ENCODE data around the gene TP53INP2. TPM values are rescaled to one million over a fixed set of nuclear protein-coding genes. Genes with fewer than 3 reads are reported as not detected.
"Not testable (repeated sequence)": the region's sequence is repeated elsewhere in the genome, so short reads cannot be mapped to it uniquely, and the experiment has no call there.

TP53INP2 gene
- total and polyA plus RNA-seq, 9 of the 15 experiments (the other 6 are each of a cell fraction or from before 2014, with no cell fraction given): 0.43 to 5.0 (median 1.3) TPM

GRCh38 chr20:34713944-34714515 lies 9.9 kb downstream of the TP53INP2 start:
- not testable (repeated sequence) for BruUV-seq (replicated peaks)
- 65% methylated on average over 10 of the region's 10 CpGs for WGBS (ENCODE audit: insufficient coverage, low coverage, missing lambda C conversion rate)

More at GRCh38 chr20:34713944-34714515, 9.9 kb downstream of the TP53INP2 start:
- peaks cover 32% of the 10 kb centered on the region in 2 experiments for H3K4me1 ChIP-seq (replicated peaks in 1 of 2; ENCODE audit: control insufficient read depth in 2 of 2, insufficient read depth in 2 of 2, low read length in 2 of 2)
- H2AFZ ChIP-seq (ENCODE audit: low read depth, low read length); H3K27me3 ChIP-seq (ENCODE audit: control insufficient read depth in 2 of 2, insufficient read depth in 2 of 2, low read length in 2 of 2); FAIRE-seq; H3K9me1 ChIP-seq (ENCODE audit: control insufficient read depth, insufficient read depth, low read length); H3K9me3 ChIP-seq (replicated peaks; ENCODE audit: control insufficient read depth, insufficient read depth, low read depth, low read length); ATAC-seq; H3K79me2 ChIP-seq (ENCODE audit: control insufficient read depth, insufficient read depth, low read length); H3K4me3 ChIP-seq; DNase-seq (ENCODE audit: extremely low read depth in 1 of 4, low spot score in 3 of 4); in situ Hi-C loops (cut with MboI); H4K20me1 ChIP-seq (replicated peaks; ENCODE audit: control insufficient read depth, insufficient read depth, low read length): not testable (repeated sequence)
- peak overlapping the region; percentile 48; the same call in 2 of the 3 replicates for H3K27ac ChIP-seq (ENCODE audit: extremely low read depth, low read depth, low read length)
- H3K36me3 ChIP-seq (ENCODE audit: control insufficient read depth, insufficient read depth, low read length): peaks cover 13% of the 10 kb centered on the region; the same call in 2 of the 3 replicates
- peak overlapping the region; percentile 44; the same call in 1 of the 2 replicates for H3K4me2 ChIP-seq (ENCODE audit: insufficient read depth, low read length)
- H3K9ac ChIP-seq (ENCODE audit: insufficient read depth in 1 of 2, low read depth in 2 of 2, low read length in 2 of 2): peak overlapping the region in 1 of 2 experiments; percentile 24; a peak in 1 of 4 replicates
- POLR2A ChIA-PET: interaction anchor here (0.6 to 1.6 kb wide), 15 partner anchors 8 to 1032 kb away, joined by 3 to 7 read pairs (median 3); partner anchors contain the start of genes DYNLRB1 and TP53INP2
- intact Hi-C loops (cut with micrococcal nuclease): loop anchor here (5.0 kb wide), 1 partner anchor 53 kb away; no protein-coding TSS in a partner anchor
- TF ChIP-seq ZBTB33 (CRISPR knock-in tag; IDR thresholded peaks at IDR 0.05) (peak; percentile 90), SUPT5H (IDR thresholded peaks at IDR 0.05) (0 out of 2 replicates have a peak, but pooled peaks have one; percentile 11), TFAP4 (CRISPR knock-in tag; IDR thresholded peaks at IDR 0.05; ENCODE audit: borderline replicate concordance) (0 out of 2 replicates have a peak, but pooled peaks have one; percentile 30)
- CTCF ChIA-PET (ENCODE audit: low intra/inter-chr PET ratio): interaction anchor here (0.6 kb wide), 1 partner anchor 670 kb away, joined by 5 read pairs; no protein-coding TSS in a partner anchor
